22Rv1 (cell line): Measurements from ENCODE around the gene EFCAB12.
"Not testable (repeated sequence)": the region's sequence is repeated elsewhere in the genome, so short reads cannot be mapped to it uniquely, and the experiment has no call there.

Experiments
- H3K27ac ChIP-seq: fragments of 450-650 bp; 2 replicates; pipeline ENCODE4 v1.5.1; 2017
- CTCF ChIP-seq: fragments of 450-650 bp; IDR thresholded peaks from 2 replicates; pipeline ENCODE4 v1.5.1; 2017; ENCODE audit warnings: mild to moderate bottlenecking
- ZFX ChIP-seq: fragments of 450-650 bp; IDR thresholded peaks from 2 replicates; pipeline ENCODE4 v1.6.1; 2017; ENCODE audit warnings: antibody characterized with exemption, borderline replicate concordance

The EFCAB12 gene

GRCh38 chr3:129403450-129403849 is 25.0 kb downstream of the EFCAB12 start:
- no peak overlapping the region for H3K27ac ChIP-seq
- no peak for TF ChIP-seq ZFX
- no peak for TF ChIP-seq CTCF

- TF ChIP-seq ZFX (no peak), CTCF (no peak)
- H3K27ac ChIP-seq = no peak overlapping the region
Observed at GRCh38 chr3:129402616-129403015, 25.8 kb downstream of the EFCAB12 start.

GRCh38 chr3:129402210-129402609 is 26.2 kb downstream of the EFCAB12 start:
- no peak for TF ChIP-seq ZFX
- no peak for TF ChIP-seq CTCF
- H3K27ac ChIP-seq = no peak overlapping the region

GRCh38 chr3:129399895-129400357 is 28.5 kb downstream of the EFCAB12 start:
- TF ChIP-seq ZFX (no peak), CTCF (peak; percentile 55)
- H3K27ac ChIP-seq = peak overlapping the region; percentile 88

GRCh38 chr3:129399145-129399894 is 29.1 kb downstream of the EFCAB12 start:
- peak overlapping the region; percentile 88 for H3K27ac ChIP-seq
- TF ChIP-seq ZFX = no peak
- TF ChIP-seq CTCF = peak; percentile 93

GRCh38 chr3:129398803-129399144 is 29.7 kb downstream of the EFCAB12 start:
- TF ChIP-seq CTCF (no peak), ZFX (no peak)
- H3K27ac ChIP-seq = peak overlapping the region; percentile 88

- H3K27ac ChIP-seq = not testable (repeated sequence)
Observed at GRCh38 chr3:129393760-129394564, 34.5 kb downstream of the EFCAB12 start.
